Astrocyte (in vitro differentiated cells and primary cell): Measurements from ENCODE around the gene EPHA6. TPM values are rescaled to one million over a fixed set of nuclear protein-coding genes. Genes with fewer than 3 reads are reported as not detected.

Experiments used
- DNase-seq: peaks from one replicate; pipeline ENCODE4 v3.0.0-alpha.2; 2010; ENCODE audit warnings: low read depth
- FAIRE-seq: peaks from 2 replicates; lab custom pipeline; 2011; peaks lifted over from hg19 to GRCh38; lab: Jason Lieb, UNC
- H2AFZ ChIP-seq: 2 replicates; pipeline ENCODE4 v1.6.0; 2012; ENCODE audit warnings: low read depth, low read length, inconsistent platforms
- H3K27ac ChIP-seq: 2 replicates; pipeline ENCODE4 v1.5.1; 2011; ENCODE audit warnings: low read depth, low read length, inconsistent platforms
- H3K27me3 ChIP-seq: 2 replicates; pipeline ENCODE4 v1.6.0; 2011; ENCODE audit warnings: low read length, inconsistent platforms; ENCODE audit not compliant: insufficient read depth
- H3K36me3 ChIP-seq: 2 replicates; pipeline ENCODE4 v1.5.1; 2011; ENCODE audit warnings: low read length, inconsistent platforms; ENCODE audit not compliant: insufficient read depth
- H3K4me1 ChIP-seq: 2 replicates; pipeline ENCODE4 v1.5.1; 2011; ENCODE audit warnings: low read length, inconsistent platforms; ENCODE audit not compliant: insufficient read depth
- H3K4me2 ChIP-seq: 2 replicates; pipeline ENCODE4 v1.6.0; 2012; ENCODE audit warnings: low read length, inconsistent platforms
- H3K4me3 ChIP-seq: 2 replicates; pipeline ENCODE4 v1.5.1; 2011; ENCODE audit warnings: low read depth, mild to moderate bottlenecking, low read length, inconsistent platforms; ENCODE audit not compliant: insufficient read depth
- H3K79me2 ChIP-seq: 2 replicates; pipeline ENCODE4 v1.6.0; 2012; ENCODE audit warnings: mild to moderate bottlenecking, low read length, inconsistent platforms; ENCODE audit not compliant: insufficient read depth
- H3K9ac ChIP-seq: 2 replicates; pipeline ENCODE4 v1.6.0; 2012; ENCODE audit warnings: mild to moderate bottlenecking, low read length, inconsistent platforms
- H3K9me3 ChIP-seq: 2 replicates; pipeline ENCODE4 v1.5.1; 2012; ENCODE audit warnings: low read depth, mild to moderate bottlenecking, low read length, inconsistent platforms; ENCODE audit not compliant: insufficient read depth
- H4K20me1 ChIP-seq: 2 replicates; pipeline ENCODE4 v1.6.0; 2012; ENCODE audit warnings: low read length, inconsistent platforms; ENCODE audit not compliant: insufficient read depth
- H3K27ac Mint-ChIP-seq: one replicate; pipeline ENCODE4 v1.8.0; 2021; ENCODE audit warnings: mild to moderate bottlenecking, mixed read lengths; ENCODE audit not compliant: unreplicated experiment
- H3K27me3 Mint-ChIP-seq: one replicate; pipeline ENCODE4 v1.8.0; 2021; ENCODE audit warnings: low read depth, mixed read lengths; ENCODE audit not compliant: unreplicated experiment
- H3K36me3 Mint-ChIP-seq: one replicate; pipeline ENCODE4 v1.8.0; 2021; ENCODE audit warnings: low read depth, mixed read lengths; ENCODE audit not compliant: unreplicated experiment
- H3K4me1 Mint-ChIP-seq: one replicate; pipeline ENCODE4 v1.8.0; 2021; ENCODE audit warnings: low read depth, mixed read lengths; ENCODE audit not compliant: unreplicated experiment
- H3K4me3 Mint-ChIP-seq: one replicate; pipeline ENCODE4 v1.8.0; 2021; ENCODE audit warnings: mild to moderate bottlenecking, moderate library complexity, mixed read lengths; ENCODE audit not compliant: unreplicated experiment
- H3K9me3 Mint-ChIP-seq: one replicate; pipeline ENCODE4 v1.8.0; 2021; ENCODE audit warnings: mild to moderate bottlenecking, mixed read lengths; ENCODE audit not compliant: unreplicated experiment
- EZH2 ChIP-seq: IDR thresholded peaks from 2 replicates; pipeline ENCODE4 v1.6.1; 2012; ENCODE audit warnings: mild to moderate bottlenecking, low read length, inconsistent platforms; ENCODE audit not compliant: insufficient read depth
- total RNA-seq: library from RNA; stranded (reverse); gene quantifications from 2 replicates; pipeline ENCODE4 v1.2.1, GENCODE V29; 2021
- TF ChIP-seq, protein P1 (sequence below): IDR thresholded peaks from 2 replicates; pipeline ENCODE4 v1.5.1; 2011; ENCODE audit warnings: low read depth, mild to moderate bottlenecking, inconsistent platforms, low read length, moderate library complexity; ENCODE audit not compliant: insufficient read depth

EPHA6 gene
- total RNA-seq, 1 donor from 2014 or later = 1.7 TPM

- Mint-ChIP-seq H3K27me3 (no peaks in the 10 kb centered on the region), H3K36me3 (no peaks in the 10 kb centered on the region), H3K27ac (no peak overlapping the region), H3K9me3 (no peaks in the 10 kb centered on the region), H3K4me1 (peaks cover 1% of the 10 kb centered on the region), H3K4me3 (no peak overlapping the region)
- no peaks in the 10 kb centered on the region for H3K27me3 ChIP-seq
- H3K9me3 ChIP-seq = no peaks in the 10 kb centered on the region
- FAIRE-seq (no peak), DNase-seq (no peak)
- no peak overlapping the region for H3K9ac ChIP-seq
- H3K27ac ChIP-seq = no peak overlapping the region
- H3K4me2 ChIP-seq = no peak overlapping the region
- H3K4me1 ChIP-seq = no peaks in the 10 kb centered on the region
- H2AFZ ChIP-seq = no peak overlapping the region
- no peak for TF ChIP-seq EZH2
- TF ChIP-seq, protein P1, sequence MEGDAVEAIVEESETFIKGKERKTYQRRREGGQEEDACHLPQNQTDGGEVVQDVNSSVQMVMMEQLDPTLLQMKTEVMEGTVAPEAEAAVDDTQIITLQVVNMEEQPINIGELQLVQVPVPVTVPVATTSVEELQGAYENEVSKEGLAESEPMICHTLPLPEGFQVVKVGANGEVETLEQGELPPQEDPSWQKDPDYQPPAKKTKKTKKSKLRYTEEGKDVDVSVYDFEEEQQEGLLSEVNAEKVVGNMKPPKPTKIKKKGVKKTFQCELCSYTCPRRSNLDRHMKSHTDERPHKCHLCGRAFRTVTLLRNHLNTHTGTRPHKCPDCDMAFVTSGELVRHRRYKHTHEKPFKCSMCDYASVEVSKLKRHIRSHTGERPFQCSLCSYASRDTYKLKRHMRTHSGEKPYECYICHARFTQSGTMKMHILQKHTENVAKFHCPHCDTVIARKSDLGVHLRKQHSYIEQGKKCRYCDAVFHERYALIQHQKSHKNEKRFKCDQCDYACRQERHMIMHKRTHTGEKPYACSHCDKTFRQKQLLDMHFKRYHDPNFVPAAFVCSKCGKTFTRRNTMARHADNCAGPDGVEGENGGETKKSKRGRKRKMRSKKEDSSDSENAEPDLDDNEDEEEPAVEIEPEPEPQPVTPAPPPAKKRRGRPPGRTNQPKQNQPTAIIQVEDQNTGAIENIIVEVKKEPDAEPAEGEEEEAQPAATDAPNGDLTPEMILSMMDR = no peak
- no peak overlapping the region for H3K4me3 ChIP-seq
- H3K36me3 ChIP-seq = no peaks in the 10 kb centered on the region
- no peaks in the 10 kb centered on the region for H4K20me1 ChIP-seq
- no peaks in the 10 kb centered on the region for H3K79me2 ChIP-seq
These were observed 416.1 kb downstream of the EPHA6 start for GRCh38 chr3:97230486-97230885.

GRCh38 chr3:97232393-97233034 lies 418.1 kb downstream of the EPHA6 start:
- Histone ChIP-seq H3K4me2 (no peak overlapping the region), H3K9me3 (no peaks in the 10 kb centered on the region), H4K20me1 (no peaks in the 10 kb centered on the region), H3K36me3 (no peaks in the 10 kb centered on the region), H3K9ac (no peak overlapping the region), H3K4me1 (no peaks in the 10 kb centered on the region), H3K4me3 (no peak overlapping the region), H2AFZ (no peak overlapping the region), H3K27ac (no peak overlapping the region), H3K79me2 (no peaks in the 10 kb centered on the region), H3K27me3 (no peaks in the 10 kb centered on the region)
- Mint-ChIP-seq H3K9me3 (no peaks in the 10 kb centered on the region), H3K4me1 (peaks cover 1% of the 10 kb centered on the region), H3K27me3 (no peaks in the 10 kb centered on the region), H3K4me3 (no peak overlapping the region), H3K27ac (no peak overlapping the region), H3K36me3 (no peaks in the 10 kb centered on the region)
- DNase-seq = no peak
- no peak for FAIRE-seq
- TF ChIP-seq, protein P1 = no peak
- no peak for TF ChIP-seq EZH2

- Histone ChIP-seq H3K4me1 (no peaks in the 10 kb centered on the region), H3K4me3 (no peak overlapping the region), H3K36me3 (no peaks in the 10 kb centered on the region), H3K4me2 (no peak overlapping the region), H3K27ac (no peak overlapping the region), H2AFZ (no peak overlapping the region), H3K9me3 (no peaks in the 10 kb centered on the region), H4K20me1 (no peaks in the 10 kb centered on the region), H3K79me2 (no peaks in the 10 kb centered on the region), H3K27me3 (no peaks in the 10 kb centered on the region), H3K9ac (no peak overlapping the region)
- DNase-seq = no peak
- H3K27me3 Mint-ChIP-seq = no peaks in the 10 kb centered on the region
- no peak for FAIRE-seq
- no peaks in the 10 kb centered on the region for H3K36me3 Mint-ChIP-seq
- H3K9me3 Mint-ChIP-seq = no peaks in the 10 kb centered on the region
- no peak overlapping the region for H3K27ac Mint-ChIP-seq
- TF ChIP-seq, protein P1 = no peak
- no peak for TF ChIP-seq EZH2
- H3K4me1 Mint-ChIP-seq = no peaks in the 10 kb centered on the region
- H3K4me3 Mint-ChIP-seq = no peak overlapping the region
These were observed 420.8 kb downstream of the EPHA6 start for GRCh38 chr3:97235179-97235578.
